K562 (cell line): Measurements from ENCODE around the gene C6orf89. TPM values are rescaled to one million over a fixed set of nuclear protein-coding genes. Genes with fewer than 3 reads are reported as not detected.

Experiments used
- AFF1 ChIP-seq, 2 experiments: fragments of 450-650 bp; IDR thresholded peaks; 2 replicates each; pipeline ENCODE4 v1.6.1; 2018; ENCODE audit warnings: mild to moderate bottlenecking in 2 of 2, low read depth in 1 of 2; ENCODE audit not compliant: partially characterized antibody in 2 of 2
- ARID1B ChIP-seq: fragments of 450-650 bp; IDR thresholded peaks from 2 replicates; pipeline ENCODE4 v1.6.1; 2016; ENCODE audit warnings: antibody characterized with exemption, mild to moderate bottlenecking, inconsistent platforms
- CC2D1A ChIP-seq: fragments of 450-650 bp; IDR thresholded peaks from 2 replicates; pipeline ENCODE4 v1.6.1; 2017; ENCODE audit warnings: mild to moderate bottlenecking
- CREM ChIP-seq: IDR thresholded peaks from 2 replicates; pipeline ENCODE4 v1.6.1; 2014; ENCODE audit warnings: antibody characterized with exemption, low read depth
- ELK1 ChIP-seq: sonication (generic); formaldehyde crosslinking; IDR thresholded peaks from 2 replicates; pipeline ENCODE4 v1.8.1; 2022; ENCODE audit warnings: missing genetic modification reagents
- GMEB1 ChIP-seq: fragments of 250-450 bp; sonication (Bioruptor Pico); IDR thresholded peaks from 2 replicates; pipeline ENCODE4 v1.4.0; 2020; ENCODE audit warnings: mild to moderate bottlenecking
- MCM2 ChIP-seq: fragments of 450-650 bp; IDR thresholded peaks from 2 replicates; pipeline ENCODE4 v1.6.1; 2017; ENCODE audit warnings: low read depth, mild to moderate bottlenecking
- MCM7 ChIP-seq, 2 experiments: fragments of 450-650 bp; IDR thresholded peaks; 2 replicates each; pipeline ENCODE4 v1.6.1; 2016 to 2018
- NFRKB ChIP-seq: fragments of 450-650 bp; IDR thresholded peaks from 2 replicates; pipeline ENCODE4 v1.6.1; 2016; ENCODE audit warnings: low read depth
- OTX1 ChIP-seq: fragments of 450-650 bp; formaldehyde crosslinking; IDR thresholded peaks from 2 replicates; pipeline ENCODE4 v1.4.0; 2022; ENCODE audit warnings: mild to moderate bottlenecking
- PKNOX1 ChIP-seq: fragments of 450-650 bp; IDR thresholded peaks from 2 replicates; pipeline ENCODE4 v1.6.1; 2016
- RB1 ChIP-seq: fragments of 450-650 bp; IDR thresholded peaks from 2 replicates; pipeline ENCODE4 v1.6.1; 2017; ENCODE audit warnings: low read depth, mild to moderate bottlenecking
- SMAD4 ChIP-seq: fragments of 250-450 bp; sonication (Bioruptor Pico); conservative IDR thresholded peaks from 2 replicates; pipeline ENCODE4 v1.8.0; 2021; ENCODE audit warnings: inconsistent platforms, mild to moderate bottlenecking, moderate library complexity
- STAT5A ChIP-seq: IDR thresholded peaks from 2 replicates; pipeline ENCODE4 v1.6.1; 2012; ENCODE audit warnings: low read length, inconsistent platforms, borderline replicate concordance
- TFAP4 ChIP-seq: sonication (generic); formaldehyde crosslinking; IDR thresholded peaks from 2 replicates; pipeline ENCODE4 v1.8.0; 2022; ENCODE audit warnings: missing genetic modification reagents, mild to moderate bottlenecking, moderate library complexity, borderline replicate concordance
- ZBTB2 ChIP-seq: fragments of 450-650 bp; IDR thresholded peaks from 2 replicates; pipeline ENCODE4 v1.6.1; 2016; ENCODE audit warnings: antibody characterized with exemption
- ZEB2 ChIP-seq: fragments of 450-650 bp; IDR thresholded peaks from 2 replicates; pipeline ENCODE4 v1.6.1; 2016
- ZFX ChIP-seq: sonication (generic); formaldehyde crosslinking; IDR thresholded peaks from 2 replicates; pipeline ENCODE4 v1.8.0; 2022; ENCODE audit warnings: mild to moderate bottlenecking, missing genetic modification reagents, moderate library complexity
- ZNF644 ChIP-seq: fragments of 200-800 bp; sonication (Bioruptor generic); IDR thresholded peaks from 2 replicates; pipeline ENCODE4 v1.6.1; 2016; ENCODE audit warnings: low read depth, missing genetic modification characterization, missing compliant biosample characterization
- polyA plus RNA-seq, 8 experiments: library from polyadenylated mRNA; depleted of rRNA in 4 of 8; stranded (reverse) in 5 of 8; unstranded in 3 of 8; fragments of >200 nt; fragmentation: Nextera tagmentation in 2 of 8; fragmentation: Illumina TruSeq in 1 of 8; extraction: Ambion mirVana in 2 of 8; extraction: Trizol in 1 of 8; gene quantifications; 2 replicates each; pipeline versions ENCODE4 v1.2.1 to v1.2.3, GENCODE V29; 2011 to 2014; ENCODE audit warnings: inconsistent platforms in 1 of 8, missing spikeins in 1 of 8
- total RNA-seq, 7 experiments: library from RNA; depleted of rRNA in 6 of 7; stranded (reverse); fragments of >200 nt in 6 of 7; fragmentation: Illumina TruSeq in 2 of 7; extraction: Trizol in 2 of 7; gene quantifications; 2 replicates each; pipeline versions ENCODE4 v1.2.1 to v1.2.3, GENCODE V29; 2011 to 2021; ENCODE audit warnings: low replicate concordance in 1 of 7

The C6orf89 gene
- total and polyA plus RNA-seq, 9 of the 15 experiments (the other 6 are each of a cell fraction or from before 2014, with no cell fraction given) = 35.2 to 111 (median 58.5) TPM

GRCh38 chr6:36862164-36862847 is 23.4 kb upstream of the C6orf89 start (continued):
- peak; percentile 80 for TF ChIP-seq TFAP4 (CRISPR knock-in tag)
- TF ChIP-seq ZBTB2 = peak; percentile 79
- TF ChIP-seq CC2D1A = peak; percentile 11; the same call in 1 of the 2 replicates
- TF ChIP-seq ZNF644 (tag) = no peak
- TF ChIP-seq MCM7 (IDR thresholded peaks at IDR 0.05) = no peak
- TF ChIP-seq NFRKB = peak; percentile 98
- peak; percentile 46; the same call in 1 of the 2 replicates for TF ChIP-seq CREM
- no peak for TF ChIP-seq RB1
- no peak for TF ChIP-seq ZFX (CRISPR knock-in tag)
- peak; percentile 93 for TF ChIP-seq ZEB2
- peak; percentile 94 for TF ChIP-seq ARID1B
- no peak for TF ChIP-seq MCM2
- peak in 1 of 2 experiments; percentile 57 for TF ChIP-seq AFF1 (IDR thresholded peaks at IDR 0.05; ENCODE audit: low read depth in 1 of 2, partially characterized antibody in 2 of 2)
- peak; percentile 93 for TF ChIP-seq PKNOX1
- TF ChIP-seq SMAD4 = peak; percentile 98
- TF ChIP-seq OTX1 (CRISPR knock-in tag) = no peak
- no peak for TF ChIP-seq GMEB1 (CRISPR knock-in tag)
- no peak for TF ChIP-seq ELK1 (CRISPR knock-in tag)
- TF ChIP-seq STAT5A = peak; percentile 89
